Vagina (tissue), 2 donors: ENCODE measurements around the gene PHLDA3.

Experiments
- CTCF ChIP-seq, 3 experiments: fragments of 450-650 bp in 2 of 3; fragments of 200-600 bp in 1 of 3; sonication (generic) in 1 of 3; IDR thresholded peaks; one replicate each; pipeline ENCODE4 v1.5.1; 2017 to 2019; ENCODE audit warnings: antibody characterized with exemption in 3 of 3, mild to moderate bottlenecking in 2 of 3, moderate library complexity in 2 of 3
- POLR2A ChIP-seq, 2 donors: fragments of 450-650 bp; IDR thresholded peaks; one replicate each; pipeline ENCODE4 v1.6.1; 2017; ENCODE audit warnings: antibody characterized with exemption in 2 of 2, mild to moderate bottlenecking in 2 of 2, moderate library complexity in 2 of 2

GRCh38 chr1:201460814-201461644 lies 8.0 kb downstream of the PHLDA3 start:
- TF ChIP-seq CTCF (IDR thresholded peaks at IDR 0.05), result no peak
- no peak for TF ChIP-seq POLR2A (IDR thresholded peaks at IDR 0.05)
